ENCODE data around the gene EIF1. TPM values are rescaled to one million over a fixed set of nuclear protein-coding genes. Genes with fewer than 3 reads are reported as not detected.
"Not testable (repeated sequence)": the region's sequence is repeated elsewhere in the genome, so short reads cannot be mapped to it uniquely, and the experiment has no call there.

The EIF1 gene
- total and polyA plus RNA-seq, 5 donors from 2014 or later = 1,357 to 2,625 (median 1,546) TPM

GRCh38 chr17:41666237-41666641 lies 22.4 kb upstream of the EIF1 start:
- peak overlapping the region; percentile 98 for H3K27ac ChIP-seq (ENCODE audit: insufficient read depth, low read length, poor library complexity, severe bottlenecking)
- peak overlapping the region; percentile 64 for H3K4me3 ChIP-seq (ENCODE audit: low read depth, low read length)
- ATAC-seq (ENCODE audit: low read depth in 2 of 2) (peak; percentile 48 to 50), DNase-seq (peak in 2 of 3 donors; percentile 81 to 82)
- no peaks in the 10 kb centered on the region for H3K27me3 ChIP-seq (ENCODE audit: control insufficient read depth, insufficient read depth, low read length)
- H3K4me1 ChIP-seq (ENCODE audit: control insufficient read depth, insufficient read depth, low read length, poor library complexity, severe bottlenecking) = peaks cover 30% of the 10 kb centered on the region
- H3K9me3 ChIP-seq (ENCODE audit: control insufficient read depth in 2 of 2, low read length in 2 of 2) = no peaks in the 10 kb centered on the region
- peak overlapping the region; percentile 91 to 100 (median 98) for H3K27ac Mint-ChIP-seq
- peaks cover 0 to 40% (median 27%) of the 10 kb centered on the region in 4 donors for H3K4me1 Mint-ChIP-seq
- peaks cover 18% of the 10 kb centered on the region for H3K27me3 Mint-ChIP-seq
- no peaks in the 10 kb centered on the region for H3K36me3 Mint-ChIP-seq
- peak overlapping the region; percentile 92 to 95 (median 95) for H3K4me3 Mint-ChIP-seq
- H3K9me3 Mint-ChIP-seq = no peaks in the 10 kb centered on the region
- no peaks in the 10 kb centered on the region for H3K36me3 ChIP-seq (ENCODE audit: control insufficient read depth, insufficient read depth, low read length)

DNA sequence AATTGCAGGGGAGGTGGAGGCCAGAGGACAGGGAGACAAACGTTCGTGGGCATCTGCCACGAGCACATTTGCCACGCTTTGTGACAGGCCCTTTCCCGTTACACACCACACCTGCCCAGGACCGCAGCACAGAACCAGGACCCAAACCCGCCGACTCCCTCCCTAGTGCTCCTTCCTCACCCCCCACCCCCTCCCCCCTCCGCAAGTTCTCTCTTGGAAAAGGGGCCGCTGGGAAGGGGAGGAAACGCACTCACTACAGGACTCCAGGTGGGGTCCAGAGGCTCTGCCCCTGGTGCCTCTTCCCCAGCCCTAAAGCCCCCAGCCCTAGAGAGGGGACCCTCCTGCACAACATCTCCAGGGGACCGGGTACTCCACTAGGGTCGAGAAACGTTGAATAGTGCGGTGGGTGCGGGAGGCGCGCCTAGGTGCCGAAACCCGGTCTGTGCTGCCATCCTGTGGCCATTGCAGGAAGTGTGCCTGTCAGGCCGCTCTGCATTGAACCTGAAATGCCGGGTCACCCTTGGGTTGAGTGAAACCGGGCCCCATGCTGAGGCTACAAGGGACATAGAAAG lies 21.9 kb upstream of the EIF1 start:
- Histone ChIP-seq H3K27me3 (ENCODE audit: control insufficient read depth, insufficient read depth, low read length) (no peaks in the 10 kb centered on the region), H3K4me1 (ENCODE audit: control insufficient read depth, insufficient read depth, low read length, poor library complexity, severe bottlenecking) (peaks cover 30% of the 10 kb centered on the region), H3K9me3 (ENCODE audit: control insufficient read depth in 2 of 2, low read length in 2 of 2) (no peaks in the 10 kb centered on the region), H3K27ac (ENCODE audit: insufficient read depth, low read length, poor library complexity, severe bottlenecking) (peak overlapping the region; percentile 98), H3K36me3 (ENCODE audit: control insufficient read depth, insufficient read depth, low read length) (no peaks in the 10 kb centered on the region), H3K4me3 (ENCODE audit: low read depth, low read length) (peak overlapping the region; percentile 64)
- DNase-seq (peak; percentile 76 to 90 (median 83)), ATAC-seq (ENCODE audit: low read depth in 2 of 2) (peak; percentile 62)
- Mint-ChIP-seq H3K9me3 (no peaks in the 10 kb centered on the region), H3K4me1 (peaks cover 0 to 40% (median 27%) of the 10 kb centered on the region in 4 donors), H3K4me3 (peak overlapping the region; percentile 92 to 95 (median 95)), H3K27me3 (peaks cover 18% of the 10 kb centered on the region), H3K27ac (peak overlapping the region; percentile 93 to 100 (median 98)), H3K36me3 (no peaks in the 10 kb centered on the region)

DNA sequence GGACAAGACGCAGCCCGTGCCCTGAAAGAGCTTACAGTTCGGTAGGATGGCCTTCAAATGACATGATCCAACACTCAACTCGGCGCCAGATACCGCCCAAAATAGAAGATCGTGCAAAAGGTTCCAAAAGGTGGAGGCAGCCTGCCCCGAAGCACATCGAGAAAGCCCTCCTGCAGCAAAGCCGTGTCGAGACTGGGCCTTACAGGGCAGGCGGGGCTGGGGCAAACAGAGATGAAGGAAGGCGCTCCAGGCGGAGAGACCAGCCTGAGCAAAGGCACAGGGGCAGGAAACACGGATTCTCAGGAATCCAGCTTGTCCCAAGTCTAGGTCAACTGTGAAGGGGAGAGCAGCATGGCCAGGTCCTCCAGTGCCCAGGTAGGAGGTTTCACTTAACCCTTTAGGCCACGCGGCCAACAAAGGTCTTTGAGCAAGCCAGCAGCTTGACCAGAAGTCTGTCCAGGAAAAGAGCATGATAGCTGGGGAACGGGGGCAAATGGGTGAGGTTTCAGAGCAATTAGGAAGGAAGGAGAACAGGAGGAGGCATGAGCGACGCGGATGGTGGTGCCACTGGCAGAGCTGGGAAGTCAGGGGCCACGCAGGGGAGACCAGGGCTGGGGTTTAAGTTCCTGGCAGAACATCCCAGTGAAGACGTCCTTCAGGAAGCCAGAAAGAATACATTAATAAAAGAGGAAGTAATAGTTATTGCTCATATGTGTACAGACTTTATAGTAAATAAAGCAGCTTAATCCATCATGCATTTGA lies 21.2 kb upstream of the EIF1 start:
- peak overlapping the region in 2 of 3 donors; percentile 98 to 100 for H3K27ac Mint-ChIP-seq
- ATAC-seq (ENCODE audit: low read depth in 2 of 2) = no peak
- Histone ChIP-seq H3K27ac (ENCODE audit: insufficient read depth, low read length, poor library complexity, severe bottlenecking) (peak overlapping the region; percentile 98), H3K4me3 (ENCODE audit: low read depth, low read length) (no peak overlapping the region), H3K27me3 (ENCODE audit: control insufficient read depth, insufficient read depth, low read length) (no peaks in the 10 kb centered on the region), H3K9me3 (ENCODE audit: control insufficient read depth in 2 of 2, low read length in 2 of 2) (no peaks in the 10 kb centered on the region), H3K4me1 (ENCODE audit: control insufficient read depth, insufficient read depth, low read length, poor library complexity, severe bottlenecking) (peaks cover 30% of the 10 kb centered on the region), H3K36me3 (ENCODE audit: control insufficient read depth, insufficient read depth, low read length) (no peaks in the 10 kb centered on the region)
- no peak for DNase-seq
- H3K4me1 Mint-ChIP-seq = peaks cover 0 to 43% (median 27%) of the 10 kb centered on the region in 4 donors
- peak overlapping the region; percentile 88 to 95 (median 94) for H3K4me3 Mint-ChIP-seq
- H3K27me3 Mint-ChIP-seq = peaks cover 18% of the 10 kb centered on the region
- H3K36me3 Mint-ChIP-seq = no peaks in the 10 kb centered on the region
- H3K9me3 Mint-ChIP-seq = no peaks in the 10 kb centered on the region

DNA sequence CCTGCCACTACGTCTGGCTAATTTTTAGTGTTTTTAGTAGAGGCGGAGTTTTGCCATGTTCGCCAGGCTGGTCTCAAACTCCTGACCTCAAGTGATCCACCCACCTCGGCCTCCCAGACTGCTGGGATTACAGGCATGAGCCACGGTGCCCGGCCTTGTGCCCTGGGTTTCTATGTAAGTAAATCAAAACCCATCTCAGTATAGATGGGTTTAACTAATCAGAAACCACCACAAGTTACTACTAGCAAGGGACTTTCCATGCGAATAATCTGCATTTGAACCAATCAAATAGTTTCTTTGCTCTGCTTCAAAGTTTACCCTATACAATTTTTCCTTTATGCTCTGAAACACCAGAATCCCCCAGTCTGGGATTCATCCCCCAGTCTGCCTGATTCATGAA lies 16.5 kb upstream of the EIF1 start:
- no peak for ATAC-seq (ENCODE audit: low read depth in 2 of 2)
- no peaks in the 10 kb centered on the region for H3K9me3 Mint-ChIP-seq
- Histone ChIP-seq H3K27me3 (ENCODE audit: control insufficient read depth, insufficient read depth, low read length) (no peaks in the 10 kb centered on the region), H3K27ac (ENCODE audit: insufficient read depth, low read length, poor library complexity, severe bottlenecking) (no peak overlapping the region), H3K36me3 (ENCODE audit: control insufficient read depth, insufficient read depth, low read length) (no peaks in the 10 kb centered on the region), H3K9me3 (ENCODE audit: control insufficient read depth in 2 of 2, low read length in 2 of 2) (no peaks in the 10 kb centered on the region), H3K4me3 (ENCODE audit: low read depth, low read length) (no peak overlapping the region), H3K4me1 (ENCODE audit: control insufficient read depth, insufficient read depth, low read length, poor library complexity, severe bottlenecking) (peaks cover 7% of the 10 kb centered on the region)
- peak overlapping the region in 1 of 4 donors; percentile 55 for H3K4me3 Mint-ChIP-seq
- no peaks in the 10 kb centered on the region for H3K27me3 Mint-ChIP-seq
- peaks cover 6 to 29% (median 19%) of the 10 kb centered on the region in 4 donors for H3K4me1 Mint-ChIP-seq
- no peaks in the 10 kb centered on the region for H3K36me3 Mint-ChIP-seq
- no peak for DNase-seq
- H3K27ac Mint-ChIP-seq = no peak overlapping the region

DNA sequence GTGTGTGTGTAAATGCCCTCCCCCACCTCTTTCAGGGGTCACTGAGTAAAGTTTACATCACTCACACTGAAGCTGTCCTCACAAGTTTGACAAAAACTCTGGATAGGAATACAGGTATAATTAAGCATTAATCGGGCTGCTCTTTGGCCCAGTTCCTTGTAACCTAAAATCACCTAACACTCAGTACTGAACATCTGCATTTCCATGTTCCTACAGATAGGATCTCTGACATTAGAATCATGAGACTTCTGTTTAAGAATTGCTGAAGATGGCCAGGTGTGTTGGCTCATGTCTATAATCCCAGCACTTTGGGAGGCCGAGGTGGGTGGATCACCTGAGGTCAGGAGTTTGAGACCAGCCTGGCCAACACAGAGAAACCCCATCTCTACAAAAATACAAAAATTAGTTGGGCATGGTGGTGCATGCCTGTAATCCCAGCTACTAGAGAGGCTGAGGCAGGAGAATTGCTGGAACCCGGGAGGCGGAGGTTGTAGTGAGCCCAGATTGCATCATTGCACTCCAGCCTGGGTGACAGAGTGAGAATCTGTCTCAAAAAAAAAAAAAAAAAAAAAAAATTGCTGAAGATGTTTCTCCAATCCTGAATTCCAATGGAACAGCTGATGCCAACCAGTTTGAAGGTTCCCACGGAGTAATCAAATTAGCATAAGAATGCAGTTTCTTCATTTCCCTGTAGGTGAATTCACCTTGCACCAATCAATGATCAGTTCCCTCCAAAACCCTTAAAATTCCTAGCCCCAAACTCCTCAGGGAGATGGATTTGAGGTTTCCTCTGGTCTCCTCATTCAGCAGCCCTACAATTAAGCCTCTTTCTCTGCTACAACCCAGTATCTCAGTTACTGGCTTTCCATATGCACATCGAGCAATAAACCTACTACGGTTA lies 13.3 kb upstream of the EIF1 start:
- not testable (repeated sequence) for H3K4me3 Mint-ChIP-seq; H3K9me3 ChIP-seq (ENCODE audit: control insufficient read depth in 2 of 2, low read length in 2 of 2); ATAC-seq (ENCODE audit: low read depth in 2 of 2); DNase-seq; H3K27me3 ChIP-seq (ENCODE audit: control insufficient read depth, insufficient read depth, low read length); H3K27ac ChIP-seq (ENCODE audit: insufficient read depth, low read length, poor library complexity, severe bottlenecking); H3K9me3 Mint-ChIP-seq; H3K36me3 ChIP-seq (ENCODE audit: control insufficient read depth, insufficient read depth, low read length); H3K27ac Mint-ChIP-seq; H3K36me3 Mint-ChIP-seq; H3K27me3 Mint-ChIP-seq; H3K4me3 ChIP-seq (ENCODE audit: low read depth, low read length)
- peaks cover 18 to 43% (median 31%) of the 10 kb centered on the region in 4 donors for H3K4me1 Mint-ChIP-seq
- H3K4me1 ChIP-seq (ENCODE audit: control insufficient read depth, insufficient read depth, low read length, poor library complexity, severe bottlenecking) = peaks cover 21% of the 10 kb centered on the region

DNA sequence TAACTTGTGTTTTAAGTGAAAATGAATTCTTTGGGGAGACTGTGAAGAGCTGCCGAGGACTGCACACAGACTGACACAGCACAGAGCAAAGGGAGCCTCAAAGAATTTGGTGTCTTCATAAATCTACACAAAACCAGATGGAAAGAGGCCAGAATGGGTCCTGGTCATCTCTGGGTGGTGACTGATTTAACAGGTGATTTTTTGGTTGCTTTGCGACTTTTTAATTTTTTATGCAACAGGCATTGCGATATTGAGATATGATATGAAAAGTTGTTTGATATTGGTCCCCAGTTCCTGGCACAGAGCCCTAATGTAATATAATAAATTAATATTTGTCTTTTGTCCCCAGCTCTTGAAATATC lies 12.6 kb upstream of the EIF1 start:
- H3K27ac Mint-ChIP-seq = no peak overlapping the region
- Histone ChIP-seq H3K36me3 (ENCODE audit: control insufficient read depth, insufficient read depth, low read length) (no peaks in the 10 kb centered on the region), H3K9me3 (ENCODE audit: control insufficient read depth in 2 of 2, low read length in 2 of 2) (no peaks in the 10 kb centered on the region), H3K4me1 (ENCODE audit: control insufficient read depth, insufficient read depth, low read length, poor library complexity, severe bottlenecking) (peaks cover 21% of the 10 kb centered on the region), H3K4me3 (ENCODE audit: low read depth, low read length) (no peak overlapping the region), H3K27me3 (ENCODE audit: control insufficient read depth, insufficient read depth, low read length) (no peaks in the 10 kb centered on the region), H3K27ac (ENCODE audit: insufficient read depth, low read length, poor library complexity, severe bottlenecking) (no peak overlapping the region)
- ATAC-seq (ENCODE audit: low read depth in 2 of 2) = no peak
- peaks cover 0 to 1% (median 0%) of the 10 kb centered on the region in 7 donors for H3K9me3 Mint-ChIP-seq
- peaks cover 18 to 43% (median 32%) of the 10 kb centered on the region in 4 donors for H3K4me1 Mint-ChIP-seq
- DNase-seq = no peak
- H3K27me3 Mint-ChIP-seq = no peaks in the 10 kb centered on the region
- no peaks in the 10 kb centered on the region for H3K36me3 Mint-ChIP-seq
- peak overlapping the region in 1 of 4 donors; percentile 56 for H3K4me3 Mint-ChIP-seq

GRCh38 chr17:41678411-41678906 lies 10.2 kb upstream of the EIF1 start:
- H3K27me3 Mint-ChIP-seq = peaks cover 8% of the 10 kb centered on the region
- H3K4me1 Mint-ChIP-seq = peaks cover 13 to 34% (median 25%) of the 10 kb centered on the region in 4 donors
- ATAC-seq (ENCODE audit: low read depth in 2 of 2) = peak in 1 of 2 donors; percentile 4
- Histone ChIP-seq H3K4me1 (ENCODE audit: control insufficient read depth, insufficient read depth, low read length, poor library complexity, severe bottlenecking) (peaks cover 17% of the 10 kb centered on the region), H3K9me3 (ENCODE audit: control insufficient read depth in 2 of 2, low read length in 2 of 2) (no peaks in the 10 kb centered on the region), H3K4me3 (ENCODE audit: low read depth, low read length) (peak overlapping the region; percentile 89), H3K27ac (ENCODE audit: insufficient read depth, low read length, poor library complexity, severe bottlenecking) (peak overlapping the region; percentile 85), H3K36me3 (ENCODE audit: control insufficient read depth, insufficient read depth, low read length) (no peaks in the 10 kb centered on the region), H3K27me3 (ENCODE audit: control insufficient read depth, insufficient read depth, low read length) (no peaks in the 10 kb centered on the region)
- peak overlapping the region; percentile 90 to 95 (median 91) for H3K27ac Mint-ChIP-seq
- H3K9me3 Mint-ChIP-seq = peaks cover 0 to 3% (median 0%) of the 10 kb centered on the region in 7 donors
- DNase-seq = no peak
- H3K36me3 Mint-ChIP-seq = no peaks in the 10 kb centered on the region
- peak overlapping the region; percentile 77 to 91 (median 85) for H3K4me3 Mint-ChIP-seq

All from CD4-positive, CD25-positive, alpha-beta regulatory T cell (primary cell).